Astrocyte (in vitro differentiated cells and primary cell): ENCODE results near the gene LIF.

Experiments used
- EZH2 ChIP-seq: IDR thresholded peaks from 2 replicates; pipeline ENCODE4 v1.6.1; 2012; ENCODE audit warnings: mild to moderate bottlenecking, low read length, inconsistent platforms; ENCODE audit not compliant: insufficient read depth
- TF ChIP-seq, protein P1 (sequence below): IDR thresholded peaks from 2 replicates; pipeline ENCODE4 v1.5.1; 2011; ENCODE audit warnings: low read depth, mild to moderate bottlenecking, inconsistent platforms, low read length, moderate library complexity; ENCODE audit not compliant: insufficient read depth

DNA sequence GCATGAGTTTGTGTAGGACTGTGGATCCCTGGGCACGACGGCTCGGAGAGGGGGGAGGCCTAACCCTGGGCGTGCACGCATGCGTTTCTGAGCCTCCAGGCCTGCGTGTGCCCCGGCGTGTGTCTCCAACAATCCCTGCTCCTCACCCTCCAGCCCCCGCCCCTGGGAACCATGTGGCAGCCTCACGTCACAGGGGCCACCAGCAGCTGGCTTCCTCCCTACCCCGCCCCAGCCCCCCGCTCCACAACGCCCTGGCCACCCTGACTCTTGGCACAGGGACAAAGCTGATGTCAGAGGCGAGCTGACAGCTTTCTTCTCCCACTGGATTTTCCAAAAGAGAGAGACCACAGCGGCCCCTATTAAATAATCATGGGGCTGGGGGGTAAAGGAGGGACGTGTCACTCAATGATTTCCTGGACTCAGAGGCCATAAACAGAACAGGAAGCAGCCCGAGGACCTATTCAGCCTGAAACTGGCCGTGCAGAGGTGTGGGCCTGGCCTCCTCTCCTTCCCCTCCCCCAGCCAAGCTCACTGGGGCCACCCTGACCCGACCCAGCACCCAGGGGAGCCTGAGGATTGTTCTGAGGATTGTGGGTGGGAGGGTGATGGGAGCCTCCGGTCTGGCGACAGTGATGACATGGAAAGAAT is 6.8 kb upstream of the LIF start:
- TF ChIP-seq EZH2, result no peak
- TF ChIP-seq, protein P1, sequence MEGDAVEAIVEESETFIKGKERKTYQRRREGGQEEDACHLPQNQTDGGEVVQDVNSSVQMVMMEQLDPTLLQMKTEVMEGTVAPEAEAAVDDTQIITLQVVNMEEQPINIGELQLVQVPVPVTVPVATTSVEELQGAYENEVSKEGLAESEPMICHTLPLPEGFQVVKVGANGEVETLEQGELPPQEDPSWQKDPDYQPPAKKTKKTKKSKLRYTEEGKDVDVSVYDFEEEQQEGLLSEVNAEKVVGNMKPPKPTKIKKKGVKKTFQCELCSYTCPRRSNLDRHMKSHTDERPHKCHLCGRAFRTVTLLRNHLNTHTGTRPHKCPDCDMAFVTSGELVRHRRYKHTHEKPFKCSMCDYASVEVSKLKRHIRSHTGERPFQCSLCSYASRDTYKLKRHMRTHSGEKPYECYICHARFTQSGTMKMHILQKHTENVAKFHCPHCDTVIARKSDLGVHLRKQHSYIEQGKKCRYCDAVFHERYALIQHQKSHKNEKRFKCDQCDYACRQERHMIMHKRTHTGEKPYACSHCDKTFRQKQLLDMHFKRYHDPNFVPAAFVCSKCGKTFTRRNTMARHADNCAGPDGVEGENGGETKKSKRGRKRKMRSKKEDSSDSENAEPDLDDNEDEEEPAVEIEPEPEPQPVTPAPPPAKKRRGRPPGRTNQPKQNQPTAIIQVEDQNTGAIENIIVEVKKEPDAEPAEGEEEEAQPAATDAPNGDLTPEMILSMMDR, result no peak
